ENCODE measurements around the gene GTF2H1. TPM values are rescaled to one million over a fixed set of nuclear protein-coding genes. Genes with fewer than 3 reads are reported as not detected.

The GTF2H1 gene
- total RNA-seq, 1 donor from 2014 or later = 33.7 TPM

DNA sequence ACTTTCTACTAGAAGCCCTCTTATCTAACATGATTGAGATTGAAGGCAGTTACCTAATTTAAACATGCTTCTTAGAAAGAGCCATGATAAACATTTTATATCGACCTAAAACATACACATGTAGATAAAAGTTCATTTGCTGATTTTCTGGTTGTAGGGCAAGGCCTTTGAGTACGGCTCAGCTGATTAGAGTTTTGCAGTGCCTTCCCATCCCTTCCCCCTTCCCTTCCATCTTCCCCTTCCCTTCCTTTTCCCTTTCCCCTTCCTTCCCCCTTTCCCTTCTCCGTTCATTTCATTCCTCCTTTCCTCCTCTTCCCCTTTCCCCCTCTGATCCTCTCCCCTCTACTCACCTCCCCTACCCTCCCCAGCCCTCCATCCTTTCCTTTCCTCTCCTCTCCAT lies 94.1 kb downstream of the GTF2H1 start:
- Histone ChIP-seq H3K9me3 (no peaks in the 10 kb centered on the region), H3K27me3 (no peaks in the 10 kb centered on the region), H3K4me1 (no peaks in the 10 kb centered on the region), H3K36me3 (no peaks in the 10 kb centered on the region), H3K4me3 (no peak overlapping the region), H3K27ac (no peak overlapping the region)
- TF ChIP-seq, protein P1, sequence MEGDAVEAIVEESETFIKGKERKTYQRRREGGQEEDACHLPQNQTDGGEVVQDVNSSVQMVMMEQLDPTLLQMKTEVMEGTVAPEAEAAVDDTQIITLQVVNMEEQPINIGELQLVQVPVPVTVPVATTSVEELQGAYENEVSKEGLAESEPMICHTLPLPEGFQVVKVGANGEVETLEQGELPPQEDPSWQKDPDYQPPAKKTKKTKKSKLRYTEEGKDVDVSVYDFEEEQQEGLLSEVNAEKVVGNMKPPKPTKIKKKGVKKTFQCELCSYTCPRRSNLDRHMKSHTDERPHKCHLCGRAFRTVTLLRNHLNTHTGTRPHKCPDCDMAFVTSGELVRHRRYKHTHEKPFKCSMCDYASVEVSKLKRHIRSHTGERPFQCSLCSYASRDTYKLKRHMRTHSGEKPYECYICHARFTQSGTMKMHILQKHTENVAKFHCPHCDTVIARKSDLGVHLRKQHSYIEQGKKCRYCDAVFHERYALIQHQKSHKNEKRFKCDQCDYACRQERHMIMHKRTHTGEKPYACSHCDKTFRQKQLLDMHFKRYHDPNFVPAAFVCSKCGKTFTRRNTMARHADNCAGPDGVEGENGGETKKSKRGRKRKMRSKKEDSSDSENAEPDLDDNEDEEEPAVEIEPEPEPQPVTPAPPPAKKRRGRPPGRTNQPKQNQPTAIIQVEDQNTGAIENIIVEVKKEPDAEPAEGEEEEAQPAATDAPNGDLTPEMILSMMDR (IDR thresholded peaks at IDR 0.05) = no peak
- intact Hi-C loops (cut with DNase I) = no loop called here
- DNase-seq (ENCODE audit: low spot score in 2 of 2) = no peak

Other genes with a start within 250 kb of the GTF2H1 start
- gene SAAL1, start 216.5 kb upstream of the GTF2H1 start, total RNA-seq = 29.1 TPM
- gene MRGPRX3, start 190.0 kb upstream of the GTF2H1 start, total RNA-seq = not detected
- gene MRGPRX4, start 149.7 kb upstream of the GTF2H1 start, total RNA-seq = not detected
- not detected for gene SAA4, start 85.8 kb upstream of the GTF2H1 start, total RNA-seq
- gene SAA2, start 73.9 kb upstream of the GTF2H1 start, total RNA-seq = 77.4 TPM
- gene SAA1, start 56.3 kb upstream of the GTF2H1 start, total RNA-seq = 70.4 TPM
- 31.7 TPM for gene HPS5, start 427 bp upstream of the GTF2H1 start, total RNA-seq
- gene LDHA, start 72.0 kb downstream of the GTF2H1 start, total RNA-seq = 422 TPM
- not detected for gene LDHC, start 89.8 kb downstream of the GTF2H1 start, total RNA-seq
- gene LDHAL6A, start 133.3 kb downstream of the GTF2H1 start, total RNA-seq = not detected
- gene TSG101, start 204.4 kb downstream of the GTF2H1 start, total RNA-seq = 20.3 TPM